Measurements from ENCODE around the gene FOXC1.

- TF ChIP-seq EZH2 (conservative IDR thresholded peaks at IDR 0.05; ENCODE audit: low read depth, low read length) (no peak), ZNF83 (CRISPR knock-in tag; IDR thresholded peaks at IDR 0.05; ENCODE audit: borderline replicate concordance) (no peak), FOXM1 (CRISPR knock-in tag; IDR thresholded peaks at IDR 0.05) (no peak), EP300 (IDR thresholded peaks at IDR 0.05; ENCODE audit: low read depth in 2 of 2, low read length in 2 of 2) (no peak), EP300 (CRISPR knock-in tag; IDR thresholded peaks at IDR 0.05; ENCODE audit: borderline replicate concordance) (no peak), ZNF563 (CRISPR knock-in tag; IDR thresholded peaks at IDR 0.05) (no peak), ELF1 (CRISPR knock-in tag; IDR thresholded peaks at IDR 0.05) (no peak), ELF3 (CRISPR knock-in tag; IDR thresholded peaks at IDR 0.05) (no peak), JUN (CRISPR knock-in tag; IDR thresholded peaks at IDR 0.05) (no peak), ZNF891 (CRISPR knock-in tag; IDR thresholded peaks at IDR 0.05) (no peak), YEATS2 (CRISPR knock-in tag; IDR thresholded peaks at IDR 0.05; ENCODE audit: borderline replicate concordance) (no peak), TEAD2 (CRISPR knock-in tag; IDR thresholded peaks at IDR 0.05) (no peak)
- TF ChIP-seq, protein P1, sequence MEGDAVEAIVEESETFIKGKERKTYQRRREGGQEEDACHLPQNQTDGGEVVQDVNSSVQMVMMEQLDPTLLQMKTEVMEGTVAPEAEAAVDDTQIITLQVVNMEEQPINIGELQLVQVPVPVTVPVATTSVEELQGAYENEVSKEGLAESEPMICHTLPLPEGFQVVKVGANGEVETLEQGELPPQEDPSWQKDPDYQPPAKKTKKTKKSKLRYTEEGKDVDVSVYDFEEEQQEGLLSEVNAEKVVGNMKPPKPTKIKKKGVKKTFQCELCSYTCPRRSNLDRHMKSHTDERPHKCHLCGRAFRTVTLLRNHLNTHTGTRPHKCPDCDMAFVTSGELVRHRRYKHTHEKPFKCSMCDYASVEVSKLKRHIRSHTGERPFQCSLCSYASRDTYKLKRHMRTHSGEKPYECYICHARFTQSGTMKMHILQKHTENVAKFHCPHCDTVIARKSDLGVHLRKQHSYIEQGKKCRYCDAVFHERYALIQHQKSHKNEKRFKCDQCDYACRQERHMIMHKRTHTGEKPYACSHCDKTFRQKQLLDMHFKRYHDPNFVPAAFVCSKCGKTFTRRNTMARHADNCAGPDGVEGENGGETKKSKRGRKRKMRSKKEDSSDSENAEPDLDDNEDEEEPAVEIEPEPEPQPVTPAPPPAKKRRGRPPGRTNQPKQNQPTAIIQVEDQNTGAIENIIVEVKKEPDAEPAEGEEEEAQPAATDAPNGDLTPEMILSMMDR (CRISPR knock-in tag; IDR thresholded peaks at IDR 0.05): no peak
- TF ChIP-seq, protein P2, sequence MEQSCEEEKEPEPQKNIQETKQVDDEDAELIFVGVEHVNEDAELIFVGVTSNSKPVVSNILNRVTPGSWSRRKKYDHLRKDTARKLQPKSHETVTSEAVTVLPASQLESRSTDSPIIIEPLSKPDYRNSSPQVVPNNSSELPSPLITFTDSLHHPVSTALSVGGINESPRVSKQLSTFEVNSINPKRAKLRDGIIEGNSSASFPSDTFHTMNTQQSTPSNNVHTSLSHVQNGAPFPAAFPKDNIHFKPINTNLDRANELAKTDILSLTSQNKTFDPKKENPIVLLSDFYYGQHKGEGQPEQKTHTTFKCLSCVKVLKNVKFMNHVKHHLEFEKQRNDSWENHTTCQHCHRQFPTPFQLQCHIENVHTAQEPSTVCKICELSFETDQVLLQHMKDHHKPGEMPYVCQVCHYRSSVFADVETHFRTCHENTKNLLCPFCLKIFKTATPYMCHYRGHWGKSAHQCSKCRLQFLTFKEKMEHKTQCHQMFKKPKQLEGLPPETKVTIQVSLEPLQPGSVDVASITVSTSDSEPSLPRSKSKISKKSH (CRISPR knock-in tag; IDR thresholded peaks at IDR 0.05; ENCODE audit: borderline replicate concordance): no peak
- TF ChIP-seq, protein P3, sequence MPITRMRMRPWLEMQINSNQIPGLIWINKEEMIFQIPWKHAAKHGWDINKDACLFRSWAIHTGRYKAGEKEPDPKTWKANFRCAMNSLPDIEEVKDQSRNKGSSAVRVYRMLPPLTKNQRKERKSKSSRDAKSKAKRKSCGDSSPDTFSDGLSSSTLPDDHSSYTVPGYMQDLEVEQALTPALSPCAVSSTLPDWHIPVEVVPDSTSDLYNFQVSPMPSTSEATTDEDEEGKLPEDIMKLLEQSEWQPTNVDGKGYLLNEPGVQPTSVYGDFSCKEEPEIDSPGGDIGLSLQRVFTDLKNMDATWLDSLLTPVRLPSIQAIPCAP (CRISPR knock-in tag; IDR thresholded peaks at IDR 0.05; ENCODE audit: low read depth): no peak
These were observed 31.7 kb downstream of the FOXC1 start for GRCh38 chr6:1641343-1641885.

Measured in HepG2 (cell line).